Ishikawa (cell line): Measurements from ENCODE around the gene AMN.

Source experiments
- CEBPB ChIP-seq: IDR thresholded peaks from 2 replicates; pipeline ENCODE4 v1.6.1; 2012
- CREB1 ChIP-seq: IDR thresholded peaks from 2 replicates; pipeline ENCODE4 v1.6.1; 2012; ENCODE audit warnings: low read depth
- EGR1 ChIP-seq: IDR thresholded peaks from 2 replicates; pipeline ENCODE4 v1.6.1; 2012
- EP300 ChIP-seq: IDR thresholded peaks from 2 replicates; pipeline ENCODE4 v1.6.1; 2012; ENCODE audit warnings: borderline replicate concordance
- FOXM1 ChIP-seq: IDR thresholded peaks from 2 replicates; pipeline ENCODE4 v1.6.1; 2012; ENCODE audit warnings: low read depth, borderline replicate concordance
- NFIC ChIP-seq: IDR thresholded peaks from 2 replicates; pipeline ENCODE4 v1.6.1; 2012
- RAD21 ChIP-seq: IDR thresholded peaks from 2 replicates; pipeline ENCODE4 v1.6.1; 2012; ENCODE audit warnings: low read depth
- TAF1 ChIP-seq: IDR thresholded peaks from 2 replicates; pipeline ENCODE4 v1.6.1; 2012; ENCODE audit warnings: low read depth, mild to moderate bottlenecking
- TCF12 ChIP-seq: IDR thresholded peaks from 2 replicates; pipeline ENCODE4 v1.6.1; 2012; ENCODE audit warnings: low read depth
- TEAD4 ChIP-seq: IDR thresholded peaks from 2 replicates; pipeline ENCODE4 v1.6.1; 2012
- YY1 ChIP-seq: IDR thresholded peaks from 2 replicates; pipeline ENCODE4 v1.6.1; 2012; ENCODE audit warnings: low read depth
- ZBTB7A ChIP-seq: IDR thresholded peaks from 2 replicates; pipeline ENCODE4 v1.6.1; 2012; ENCODE audit warnings: low read depth
- TF ChIP-seq, protein P1 (sequence below): IDR thresholded peaks from 2 replicates; pipeline ENCODE4 v1.6.1; 2012; ENCODE audit warnings: low read depth, mild to moderate bottlenecking
- TF ChIP-seq, protein P2 (sequence below): IDR thresholded peaks from 2 replicates; pipeline ENCODE4 v1.6.1; 2012
- TF ChIP-seq, protein P3 (sequence below): IDR thresholded peaks from 2 replicates; pipeline ENCODE4 v1.6.1; 2012

AMN gene

DNA sequence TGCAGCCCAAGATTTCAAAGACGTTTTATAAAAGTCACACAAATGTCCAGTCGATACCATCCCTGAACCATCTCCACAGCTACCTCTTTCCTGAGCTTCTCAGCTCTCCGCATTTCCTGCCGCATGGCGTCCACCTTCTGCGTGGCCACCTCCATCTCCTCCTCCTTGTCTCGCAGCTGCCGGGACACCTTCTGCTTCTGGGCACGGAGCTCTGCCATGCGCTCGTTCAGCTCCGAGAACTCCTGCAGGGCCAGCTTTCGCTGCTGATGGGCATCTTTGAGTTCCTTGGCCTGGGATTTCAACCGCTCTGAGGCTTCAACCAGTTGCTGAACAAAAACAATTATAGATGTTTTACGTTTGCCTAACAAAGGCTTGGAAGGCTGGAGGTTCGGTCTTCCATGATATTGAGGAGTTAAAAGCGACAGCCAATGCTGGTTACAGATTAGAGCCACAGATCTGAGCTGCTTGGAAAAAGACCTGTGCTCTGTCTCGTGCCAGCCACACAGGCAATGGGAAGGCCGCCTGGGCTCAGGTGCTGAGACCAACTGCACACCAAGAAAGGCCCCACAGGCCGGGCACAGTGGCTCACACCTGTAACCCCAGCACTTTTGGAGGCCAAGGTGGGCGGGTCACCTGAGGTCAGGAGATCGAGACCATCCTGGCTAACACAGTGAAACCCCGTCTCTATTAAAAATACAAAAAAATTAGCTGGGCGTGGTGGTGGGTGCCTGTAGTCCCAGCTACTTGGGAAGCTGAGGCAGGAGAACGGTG lies 49.6 kb downstream of the AMN start:
- TF ChIP-seq, protein P1, sequence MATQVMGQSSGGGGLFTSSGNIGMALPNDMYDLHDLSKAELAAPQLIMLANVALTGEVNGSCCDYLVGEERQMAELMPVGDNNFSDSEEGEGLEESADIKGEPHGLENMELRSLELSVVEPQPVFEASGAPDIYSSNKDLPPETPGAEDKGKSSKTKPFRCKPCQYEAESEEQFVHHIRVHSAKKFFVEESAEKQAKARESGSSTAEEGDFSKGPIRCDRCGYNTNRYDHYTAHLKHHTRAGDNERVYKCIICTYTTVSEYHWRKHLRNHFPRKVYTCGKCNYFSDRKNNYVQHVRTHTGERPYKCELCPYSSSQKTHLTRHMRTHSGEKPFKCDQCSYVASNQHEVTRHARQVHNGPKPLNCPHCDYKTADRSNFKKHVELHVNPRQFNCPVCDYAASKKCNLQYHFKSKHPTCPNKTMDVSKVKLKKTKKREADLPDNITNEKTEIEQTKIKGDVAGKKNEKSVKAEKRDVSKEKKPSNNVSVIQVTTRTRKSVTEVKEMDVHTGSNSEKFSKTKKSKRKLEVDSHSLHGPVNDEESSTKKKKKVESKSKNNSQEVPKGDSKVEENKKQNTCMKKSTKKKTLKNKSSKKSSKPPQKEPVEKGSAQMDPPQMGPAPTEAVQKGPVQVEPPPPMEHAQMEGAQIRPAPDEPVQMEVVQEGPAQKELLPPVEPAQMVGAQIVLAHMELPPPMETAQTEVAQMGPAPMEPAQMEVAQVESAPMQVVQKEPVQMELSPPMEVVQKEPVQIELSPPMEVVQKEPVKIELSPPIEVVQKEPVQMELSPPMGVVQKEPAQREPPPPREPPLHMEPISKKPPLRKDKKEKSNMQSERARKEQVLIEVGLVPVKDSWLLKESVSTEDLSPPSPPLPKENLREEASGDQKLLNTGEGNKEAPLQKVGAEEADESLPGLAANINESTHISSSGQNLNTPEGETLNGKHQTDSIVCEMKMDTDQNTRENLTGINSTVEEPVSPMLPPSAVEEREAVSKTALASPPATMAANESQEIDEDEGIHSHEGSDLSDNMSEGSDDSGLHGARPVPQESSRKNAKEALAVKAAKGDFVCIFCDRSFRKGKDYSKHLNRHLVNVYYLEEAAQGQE: no peak
- TF ChIP-seq TAF1 (no peak), CREB1 (no peak), ZBTB7A (no peak), NFIC (no peak), TEAD4 (no peak), TCF12 (no peak), YY1 (no peak), CEBPB (no peak), EGR1 (no peak), RAD21 (no peak), EP300 (no peak), FOXM1 (no peak)
- TF ChIP-seq, protein P2, sequence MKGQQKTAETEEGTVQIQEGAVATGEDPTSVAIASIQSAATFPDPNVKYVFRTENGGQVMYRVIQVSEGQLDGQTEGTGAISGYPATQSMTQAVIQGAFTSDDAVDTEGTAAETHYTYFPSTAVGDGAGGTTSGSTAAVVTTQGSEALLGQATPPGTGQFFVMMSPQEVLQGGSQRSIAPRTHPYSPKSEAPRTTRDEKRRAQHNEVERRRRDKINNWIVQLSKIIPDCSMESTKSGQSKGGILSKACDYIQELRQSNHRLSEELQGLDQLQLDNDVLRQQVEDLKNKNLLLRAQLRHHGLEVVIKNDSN: no peak

DNA sequence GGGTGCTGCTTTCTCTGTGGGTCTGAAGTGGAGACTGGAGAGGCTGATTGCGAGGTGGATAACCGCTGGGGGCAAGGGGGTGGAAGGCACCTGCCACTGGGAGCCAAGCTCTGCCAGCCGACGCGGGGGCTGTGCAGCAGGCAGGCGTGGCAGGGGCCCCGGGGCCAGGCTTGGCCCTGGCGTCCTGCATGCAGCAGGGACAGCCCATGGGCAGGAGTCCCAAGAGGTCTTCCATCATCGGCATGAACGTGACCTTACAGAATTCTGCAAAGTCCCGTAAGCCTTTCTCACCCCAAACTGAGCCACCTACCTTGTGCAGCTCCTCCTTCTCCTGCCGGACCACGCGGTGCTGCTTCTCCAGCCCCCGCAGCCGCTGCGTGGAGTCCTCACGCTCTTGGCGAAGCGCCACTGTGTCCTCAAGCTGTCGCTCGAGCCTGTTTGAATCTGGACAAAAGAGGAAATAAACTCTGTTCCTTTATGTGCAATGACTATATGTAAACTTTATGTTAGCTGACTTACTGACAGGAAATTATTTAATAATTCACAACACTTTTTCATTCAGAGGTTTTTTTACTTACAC lies 51.3 kb downstream of the AMN start:
- TF ChIP-seq EP300 (no peak), NFIC (no peak)
- TF ChIP-seq, protein P2: no peak

DNA sequence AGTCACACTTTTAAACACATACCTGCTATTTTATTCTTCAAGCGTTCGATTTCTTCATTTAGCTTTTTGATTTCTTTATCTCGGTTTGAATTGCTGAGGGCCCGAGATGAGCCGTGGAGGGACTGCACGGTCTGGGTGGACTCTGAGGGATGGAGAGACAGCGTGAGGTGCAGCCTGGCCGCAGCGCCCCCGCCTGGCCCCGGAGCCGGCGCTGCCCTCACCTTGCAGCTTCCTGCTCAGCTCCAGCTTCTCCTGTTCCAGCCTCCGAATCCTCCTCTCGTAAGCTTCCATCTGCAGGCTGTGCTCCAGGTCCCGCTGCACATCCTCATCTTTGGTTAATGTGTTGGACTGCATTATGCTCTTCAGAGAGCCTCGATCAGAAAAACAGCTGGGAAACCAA lies 53.2 kb downstream of the AMN start:
- TF ChIP-seq YY1: no peak
- TF ChIP-seq, protein P1: no peak
- no peak for TF ChIP-seq TCF12
- TF ChIP-seq, protein P3, sequence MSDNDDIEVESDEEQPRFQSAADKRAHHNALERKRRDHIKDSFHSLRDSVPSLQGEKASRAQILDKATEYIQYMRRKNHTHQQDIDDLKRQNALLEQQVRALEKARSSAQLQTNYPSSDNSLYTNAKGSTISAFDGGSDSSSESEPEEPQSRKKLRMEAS: no peak
- no peak for TF ChIP-seq CEBPB
- no peak for TF ChIP-seq CREB1
- TF ChIP-seq EP300: no peak
- TF ChIP-seq, protein P2: no peak
- TF ChIP-seq TAF1: no peak
- no peak for TF ChIP-seq NFIC

DNA sequence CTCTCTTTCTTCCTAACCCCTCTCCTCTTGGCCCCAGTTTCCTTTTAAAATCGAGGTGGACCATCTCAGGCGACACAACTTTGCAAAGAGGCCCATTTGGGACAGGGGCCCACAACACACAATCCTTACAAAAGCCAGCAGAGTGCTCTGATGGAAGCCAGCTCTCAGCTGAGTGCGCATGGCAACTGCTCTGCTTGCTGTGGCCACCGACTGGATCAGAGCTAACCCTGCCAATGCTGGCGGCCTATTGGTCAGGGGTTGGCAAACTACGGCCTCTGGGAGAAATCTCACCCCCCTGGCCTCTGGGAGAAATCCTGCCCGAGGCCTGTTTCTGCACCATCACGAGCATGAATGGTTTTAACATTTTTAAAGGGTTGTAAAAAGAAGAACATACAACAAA lies 55.0 kb downstream of the AMN start:
- no peak for TF ChIP-seq RAD21

DNA sequence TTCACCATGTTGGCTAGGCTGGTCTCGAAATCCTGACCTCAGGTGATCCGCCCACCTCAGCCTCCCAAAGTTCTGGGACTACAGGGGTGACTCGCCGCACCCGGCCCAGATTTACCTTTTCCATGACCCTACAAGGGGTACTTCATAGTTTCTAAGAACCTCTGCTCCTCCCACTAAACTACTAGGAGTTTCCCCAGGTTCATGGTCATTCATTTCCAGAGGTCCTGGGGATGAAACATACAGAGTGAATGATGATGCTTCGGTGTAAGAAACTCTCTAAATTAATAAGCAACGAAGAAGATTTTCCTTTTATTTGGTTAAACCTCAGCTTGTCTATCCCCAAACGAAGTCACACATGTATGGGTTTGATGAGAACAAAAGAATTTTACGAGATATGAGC lies 56.9 kb downstream of the AMN start:
- no peak for TF ChIP-seq TAF1
- no peak for TF ChIP-seq NFIC
- no peak for TF ChIP-seq EP300
- TF ChIP-seq, protein P2: no peak
- TF ChIP-seq TCF12: no peak
- no peak for TF ChIP-seq CREB1
- TF ChIP-seq YY1: no peak
- TF ChIP-seq RAD21: no peak
- no peak for TF ChIP-seq ZBTB7A
- TF ChIP-seq, protein P3: no peak
- TF ChIP-seq CEBPB: no peak
- TF ChIP-seq TEAD4: no peak
- TF ChIP-seq, protein P1: no peak
